ENCODE data around the gene CFAP45. TPM values are rescaled to one million over a fixed set of nuclear protein-coding genes. Genes with fewer than 3 reads are reported as not detected.
A peak's percentile ranks its signal among the peaks of the same experiment; 100 is the strongest.

CFAP45 gene
- total and polyA plus RNA-seq, 9 donors = 0.18 to 0.54 (median 0.43) TPM

GRCh38 chr1:159862557-159862956 lies 37.4 kb downstream of the CFAP45 start, which contains the start of gene VSIG8:
Gene VSIG8 (minus strand): TSS chr1:159862657. CDS start chr1:159862521, 136 bp downstream.
- Histone ChIP-seq H3K36me3 (ENCODE audit: control insufficient read depth, insufficient read depth, low read length) (no peaks in the 10 kb centered on the region), H3K27me3 (ENCODE audit: control insufficient read depth, insufficient read depth, low read length) (no peaks in the 10 kb centered on the region), H3K4me1 (ENCODE audit: control insufficient read depth, insufficient read depth, low read length) (peaks cover 12% of the 10 kb centered on the region), H3K9me3 (replicated peaks; ENCODE audit: control insufficient read depth, low read depth, low read length) (no peaks in the 10 kb centered on the region), H3K4me3 (ENCODE audit: low read length) (no peak within 1 kb of the TSS), H3K27ac (ENCODE audit: low read length) (no peak within 1 kb of the TSS)
- WGBS (ENCODE audit: insufficient coverage) = 60% methylated on average over 1 of the region's 4 CpGs
- DNase-seq = no peak

GRCh38 chr1:159862031-159862430 lies 37.9 kb downstream of the CFAP45 start:
- H3K9me3 ChIP-seq (replicated peaks; ENCODE audit: control insufficient read depth, low read depth, low read length) = no peaks in the 10 kb centered on the region
- H3K4me1 ChIP-seq (ENCODE audit: control insufficient read depth, insufficient read depth, low read length) = peaks cover 7% of the 10 kb centered on the region
- DNase-seq = no peak
- H3K36me3 ChIP-seq (ENCODE audit: control insufficient read depth, insufficient read depth, low read length) = no peaks in the 10 kb centered on the region
- 54% methylated on average over 4 of the region's 5 CpGs for WGBS (ENCODE audit: insufficient coverage)
- H3K27ac ChIP-seq (ENCODE audit: low read length) = no peak overlapping the region
- H3K27me3 ChIP-seq (ENCODE audit: control insufficient read depth, insufficient read depth, low read length) = no peaks in the 10 kb centered on the region
- no peak overlapping the region for H3K4me3 ChIP-seq (ENCODE audit: low read length)

GRCh38 chr1:159861218-159861617 lies 38.7 kb downstream of the CFAP45 start:
- H3K4me1 ChIP-seq (ENCODE audit: control insufficient read depth, insufficient read depth, low read length) = peaks cover 2% of the 10 kb centered on the region
- H3K36me3 ChIP-seq (ENCODE audit: control insufficient read depth, insufficient read depth, low read length) = peaks cover 4% of the 10 kb centered on the region
- no peaks in the 10 kb centered on the region for H3K9me3 ChIP-seq (replicated peaks; ENCODE audit: control insufficient read depth, low read depth, low read length)
- no peaks in the 10 kb centered on the region for H3K27me3 ChIP-seq (ENCODE audit: control insufficient read depth, insufficient read depth, low read length)
- 43% methylated on average over 4 of the region's 8 CpGs for WGBS (ENCODE audit: insufficient coverage)
- no peak for DNase-seq
- no peak overlapping the region for H3K27ac ChIP-seq (ENCODE audit: low read length)
- H3K4me3 ChIP-seq (ENCODE audit: low read length) = no peak overlapping the region

GRCh38 chr1:159860456-159860855 lies 39.5 kb downstream of the CFAP45 start:
- peaks cover 4% of the 10 kb centered on the region for H3K36me3 ChIP-seq (ENCODE audit: control insufficient read depth, insufficient read depth, low read length)
- H3K4me3 ChIP-seq (ENCODE audit: low read length) = no peak overlapping the region
- 32% methylated on average over 3 of the region's 3 CpGs for WGBS (ENCODE audit: insufficient coverage)
- no peak for DNase-seq
- H3K9me3 ChIP-seq (replicated peaks; ENCODE audit: control insufficient read depth, low read depth, low read length) = no peaks in the 10 kb centered on the region
- H3K4me1 ChIP-seq (ENCODE audit: control insufficient read depth, insufficient read depth, low read length) = peaks cover 1% of the 10 kb centered on the region
- no peak overlapping the region for H3K27ac ChIP-seq (ENCODE audit: low read length)
- no peaks in the 10 kb centered on the region for H3K27me3 ChIP-seq (ENCODE audit: control insufficient read depth, insufficient read depth, low read length)

- peaks cover 6% of the 10 kb centered on the region for H3K4me1 ChIP-seq (ENCODE audit: control insufficient read depth, insufficient read depth, low read length)
- no peaks in the 10 kb centered on the region for H3K27me3 ChIP-seq (ENCODE audit: control insufficient read depth, insufficient read depth, low read length)
- H3K9me3 ChIP-seq (replicated peaks; ENCODE audit: control insufficient read depth, low read depth, low read length) = no peaks in the 10 kb centered on the region
- WGBS (ENCODE audit: insufficient coverage) = 74% methylated on average over 7 of the region's 7 CpGs
- no peak overlapping the region for H3K4me3 ChIP-seq (ENCODE audit: low read length)
- DNase-seq = no peak
- peaks cover 4% of the 10 kb centered on the region for H3K36me3 ChIP-seq (ENCODE audit: control insufficient read depth, insufficient read depth, low read length)
- H3K27ac ChIP-seq (ENCODE audit: low read length) = no peak overlapping the region
These were observed 40.1 kb downstream of the CFAP45 start for GRCh38 chr1:159859767-159860322.

GRCh38 chr1:159857889-159858288 lies 42.1 kb downstream of the CFAP45 start:
- DNase-seq = no peak
- Histone ChIP-seq H3K27me3 (ENCODE audit: control insufficient read depth, insufficient read depth, low read length) (no peaks in the 10 kb centered on the region), H3K9me3 (replicated peaks; ENCODE audit: control insufficient read depth, low read depth, low read length) (no peaks in the 10 kb centered on the region), H3K36me3 (ENCODE audit: control insufficient read depth, insufficient read depth, low read length) (peaks cover 4% of the 10 kb centered on the region), H3K4me3 (ENCODE audit: low read length) (no peak overlapping the region), H3K27ac (ENCODE audit: low read length) (no peak overlapping the region), H3K4me1 (ENCODE audit: control insufficient read depth, insufficient read depth, low read length) (peaks cover 14% of the 10 kb centered on the region)
- WGBS (ENCODE audit: insufficient coverage) = 85% methylated on average over 5 of the region's 6 CpGs

- Histone ChIP-seq H3K9me3 (replicated peaks; ENCODE audit: control insufficient read depth, low read depth, low read length) (no peaks in the 10 kb centered on the region), H3K36me3 (ENCODE audit: control insufficient read depth, insufficient read depth, low read length) (peaks cover 4% of the 10 kb centered on the region), H3K4me3 (ENCODE audit: low read length) (no peak overlapping the region), H3K27ac (ENCODE audit: low read length) (no peak overlapping the region), H3K4me1 (ENCODE audit: control insufficient read depth, insufficient read depth, low read length) (peaks cover 14% of the 10 kb centered on the region), H3K27me3 (ENCODE audit: control insufficient read depth, insufficient read depth, low read length) (no peaks in the 10 kb centered on the region)
- no CpG with 5 or more reads among the region's 1 CpG for WGBS (ENCODE audit: insufficient coverage)
- DNase-seq = no peak
These were observed 43.4 kb downstream of the CFAP45 start for GRCh38 chr1:159856576-159856975.

GRCh38 chr1:159855709-159856108 lies 44.3 kb downstream of the CFAP45 start:
- Histone ChIP-seq H3K36me3 (ENCODE audit: control insufficient read depth, insufficient read depth, low read length) (peaks cover 4% of the 10 kb centered on the region), H3K4me1 (ENCODE audit: control insufficient read depth, insufficient read depth, low read length) (peaks cover 14% of the 10 kb centered on the region), H3K9me3 (replicated peaks; ENCODE audit: control insufficient read depth, low read depth, low read length) (no peaks in the 10 kb centered on the region), H3K4me3 (ENCODE audit: low read length) (peak overlapping the region; percentile 80), H3K27me3 (ENCODE audit: control insufficient read depth, insufficient read depth, low read length) (no peaks in the 10 kb centered on the region), H3K27ac (ENCODE audit: low read length) (no peak overlapping the region)
- no peak for DNase-seq
- 43% methylated on average over 34 of the region's 34 CpGs for WGBS (ENCODE audit: insufficient coverage)

- H3K4me1 ChIP-seq (ENCODE audit: control insufficient read depth, insufficient read depth, low read length) = peaks cover 14% of the 10 kb centered on the region
- under 1% methylated on average over 59 of the region's 59 CpGs for WGBS (ENCODE audit: insufficient coverage)
- no peaks in the 10 kb centered on the region for H3K9me3 ChIP-seq (replicated peaks; ENCODE audit: control insufficient read depth, low read depth, low read length)
- peak; percentile 93 for DNase-seq
- peaks cover 4% of the 10 kb centered on the region for H3K36me3 ChIP-seq (ENCODE audit: control insufficient read depth, insufficient read depth, low read length)
- H3K4me3 ChIP-seq (ENCODE audit: low read length) = peak overlapping the region; percentile 80
- no peaks in the 10 kb centered on the region for H3K27me3 ChIP-seq (ENCODE audit: control insufficient read depth, insufficient read depth, low read length)
- peak overlapping the region; percentile 83 for H3K27ac ChIP-seq (ENCODE audit: low read length)
These were observed 45.2 kb downstream of the CFAP45 start for GRCh38 chr1:159854693-159855192.

- peak; percentile 78 for DNase-seq
- no peaks in the 10 kb centered on the region for H3K9me3 ChIP-seq (replicated peaks; ENCODE audit: control insufficient read depth, low read depth, low read length)
- H3K4me3 ChIP-seq (ENCODE audit: low read length) = peak overlapping the region; percentile 80
- H3K4me1 ChIP-seq (ENCODE audit: control insufficient read depth, insufficient read depth, low read length) = peaks cover 14% of the 10 kb centered on the region
- WGBS (ENCODE audit: insufficient coverage) = 0% methylated on average over 31 of the region's 31 CpGs
- H3K27me3 ChIP-seq (ENCODE audit: control insufficient read depth, insufficient read depth, low read length) = no peaks in the 10 kb centered on the region
- peak overlapping the region; percentile 83 for H3K27ac ChIP-seq (ENCODE audit: low read length)
- peaks cover 4% of the 10 kb centered on the region for H3K36me3 ChIP-seq (ENCODE audit: control insufficient read depth, insufficient read depth, low read length)
These were observed 45.8 kb downstream of the CFAP45 start for GRCh38 chr1:159854116-159854692.
